PC-3 (cell line): ENCODE results near the gene IFNGR1. TPM values are rescaled to one million over a fixed set of nuclear protein-coding genes. Genes with fewer than 3 reads are reported as not detected.
"Not testable (repeated sequence)": the region's sequence is repeated elsewhere in the genome, so short reads cannot be mapped to it uniquely, and the experiment has no call there.

Experiments
- ATAC-seq: fragments of 200-7000 bp; cut with Tn5 transposase; 2 replicates; pipeline ENCODE4 v1.9.1; 2020; ENCODE audit warnings: mild to moderate bottlenecking, moderate library complexity
- BruUV-seq: library from RNA; stranded (reverse); fragments of 400-500 nt; replicated peaks from 2 replicates; lab custom pipeline; 2021; lab: Mats Ljungman, UMichigan
- CTCF ChIA-PET: fragments of 300-600 bp; sonication (Branson Sonifier 250); formaldehyde crosslinking; loops from one replicate; lab custom pipeline; 2022; ENCODE audit warnings: antibody characterized with exemption; lab: Charles Lee
- POLR2A ChIA-PET: fragments of 300-600 bp; sonication (Branson Sonifier 250); formaldehyde crosslinking; loops from one replicate; lab custom pipeline; 2022; ENCODE audit warnings: antibody characterized with exemption; ENCODE audit not compliant: unreplicated experiment; lab: Charles Lee
- DNase-seq: peaks from one replicate; pipeline ENCODE4 v3.0.0-alpha.2; 2015
- H2AFZ ChIP-seq: fragments of 300-600 bp; sonication (generic); 2 replicates; pipeline ENCODE4 v1.6.0; 2016; ENCODE audit warnings: antibody characterized with exemption, low read length
- H3F3A ChIP-seq: fragments of 300-600 bp; sonication (generic); one replicate; pipeline ENCODE4 v1.6.0; 2017; ENCODE audit warnings: antibody characterized with exemption, low read length, control low read depth, mild to moderate bottlenecking; ENCODE audit not compliant: unreplicated experiment
- H3K27ac ChIP-seq: fragments of 300-600 bp; sonication (generic); 2 replicates; pipeline ENCODE4 v1.5.1; 2016; ENCODE audit warnings: mild to moderate bottlenecking, low read length
- H3K27me3 ChIP-seq: fragments of 300-600 bp; sonication (generic); 2 replicates; pipeline ENCODE4 v1.6.1; 2016; ENCODE audit warnings: low read length, mixed read lengths
- H3K36me3 ChIP-seq: fragments of 300-600 bp; sonication (generic); 2 replicates; pipeline ENCODE4 v1.6.1; 2016; ENCODE audit warnings: low read depth, mixed run types, low read length, mixed read lengths
- H3K4me1 ChIP-seq: fragments of 300-600 bp; sonication (generic); 2 replicates; pipeline ENCODE4 v1.5.1; 2016; ENCODE audit warnings: low read length; ENCODE audit not compliant: insufficient read depth
- H3K4me2 ChIP-seq: fragments of 300-600 bp; sonication (generic); 2 replicates; pipeline ENCODE4 v1.6.0; 2016; ENCODE audit warnings: low read length
- H3K4me3 ChIP-seq: fragments of 300-600 bp; sonication (generic); 2 replicates; pipeline ENCODE4 v1.5.1; 2016; ENCODE audit warnings: mild to moderate bottlenecking, low read length, mixed read lengths
- H3K79me2 ChIP-seq: fragments of 300-600 bp; sonication (generic); 2 replicates; pipeline ENCODE4 v1.6.1; 2017; ENCODE audit warnings: low read length, mixed read lengths
- H3K9ac ChIP-seq: fragments of 300-600 bp; sonication (generic); 2 replicates; pipeline ENCODE4 v1.6.0; 2016; ENCODE audit warnings: mild to moderate bottlenecking, low read length
- H3K9me2 ChIP-seq: fragments of 300-600 bp; sonication (generic); replicated peaks from 2 replicates; pipeline ENCODE4 v1.6.1; 2016; ENCODE audit warnings: mixed run types, low read length, mixed read lengths
- H3K9me3 ChIP-seq: fragments of 300-600 bp; sonication (generic); 2 replicates; pipeline ENCODE4 v1.6.1; 2016; ENCODE audit warnings: low read length, mixed read lengths
- H4K20me1 ChIP-seq: fragments of 300-600 bp; sonication (generic); 2 replicates; pipeline ENCODE4 v1.6.1; 2016; ENCODE audit warnings: low read length, mixed read lengths
- CTCF ChIP-seq: fragments of 300-600 bp; sonication (generic); conservative IDR thresholded peaks from 2 replicates; pipeline ENCODE4 v1.5.1; 2017; ENCODE audit warnings: antibody characterized with exemption, low read depth, mild to moderate bottlenecking, low read length
- EZH2 ChIP-seq: fragments of 300-600 bp; sonication (generic); IDR thresholded peaks from one replicate; pipeline ENCODE4 v1.6.1; 2017; ENCODE audit warnings: antibody characterized with exemption, mild to moderate bottlenecking, low read length; ENCODE audit not compliant: unreplicated experiment
- EZH2phosphoT487 ChIP-seq: fragments of 300-600 bp; sonication (generic); IDR thresholded peaks from 2 replicates; pipeline ENCODE4 v1.6.1; 2018; ENCODE audit warnings: mild to moderate bottlenecking, antibody characterized with exemption, low read length, borderline replicate concordance
- intact Hi-C: fragments of 100-400 bp; cut with micrococcal nuclease; formaldehyde crosslinking; loops from 2 replicates; pipeline ENCODE4 v1.9.0; 2023
- total RNA-seq: library from RNA; depleted of rRNA; stranded (reverse); fragments of >200 nt; gene quantifications from 2 replicates; pipeline ENCODE4 v1.2.3, GENCODE V29; 2014

Gene IFNGR1
- total RNA-seq, 1 experiment from 2014 or later, result 24.6 TPM

GRCh38 chr6:137210903-137211302 lies 8.3 kb downstream of the IFNGR1 start:
- intact Hi-C loops, result no loop called here
- CTCF ChIA-PET, result no interaction called here
- H3K9me3 ChIP-seq, result no peaks in the 10 kb centered on the region
- H3K27ac ChIP-seq, result no peak overlapping the region
- DNase-seq, result no peak
- BruUV-seq, result no TSS peak
- H3K9me2 ChIP-seq, result no peaks in the 10 kb centered on the region
- H3K4me2 ChIP-seq, result no peak overlapping the region
- ATAC-seq, result no peak
- no peak overlapping the region for H2AFZ ChIP-seq
- H3K4me1 ChIP-seq, result no peaks in the 10 kb centered on the region
- H3K79me2 ChIP-seq, result peaks cover 68% of the 10 kb centered on the region
- no peak for TF ChIP-seq EZH2
- TF ChIP-seq CTCF, result no peak
- no peak for TF ChIP-seq EZH2phosphoT487
- H3F3A ChIP-seq, result no peaks in the 10 kb centered on the region
- H3K27me3 ChIP-seq, result no peaks in the 10 kb centered on the region
- POLR2A ChIA-PET, result no interaction called here
- no peak overlapping the region for H3K4me3 ChIP-seq
- H3K36me3 ChIP-seq, result peaks cover 5% of the 10 kb centered on the region
- no peaks in the 10 kb centered on the region for H4K20me1 ChIP-seq
- no peak overlapping the region for H3K9ac ChIP-seq

DNA sequence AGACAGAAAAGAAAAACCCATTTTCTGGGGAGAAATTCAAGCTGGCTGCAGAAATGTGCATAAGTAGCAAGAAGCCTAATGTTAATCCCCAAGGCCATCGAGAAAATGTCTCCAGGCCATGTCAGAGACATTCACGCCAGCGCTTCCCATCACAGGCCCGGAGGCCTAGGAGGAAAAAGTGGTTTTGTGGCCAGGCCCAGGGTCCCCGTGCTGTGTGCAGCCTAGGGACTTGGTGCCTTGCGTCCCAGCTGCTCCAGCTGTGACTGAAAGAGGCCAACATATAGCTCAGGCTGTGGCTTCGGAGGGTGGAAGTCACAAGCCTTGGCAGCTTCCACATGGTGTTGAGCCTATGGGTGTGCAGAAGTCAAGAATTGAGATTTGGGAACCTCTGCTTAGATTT lies 10.9 kb downstream of the IFNGR1 start:
- Histone ChIP-seq H4K20me1 (no peaks in the 10 kb centered on the region), H3K36me3 (peaks cover 21% of the 10 kb centered on the region), H3K9me3 (no peaks in the 10 kb centered on the region), H3K9me2 (no peaks in the 10 kb centered on the region), H3K27ac (no peak overlapping the region), H3F3A (no peaks in the 10 kb centered on the region), H3K4me1 (no peaks in the 10 kb centered on the region), H3K4me3 (no peak overlapping the region), H3K4me2 (no peak overlapping the region), H3K27me3 (no peaks in the 10 kb centered on the region), H3K9ac (no peak overlapping the region), H2AFZ (no peak overlapping the region), H3K79me2 (peaks cover 41% of the 10 kb centered on the region)
- ChIA-PET POLR2A (no interaction called here), CTCF (no interaction called here)
- ATAC-seq, result no peak
- intact Hi-C loops, result no loop called here
- no TSS peak for BruUV-seq
- TF ChIP-seq CTCF (no peak), EZH2 (no peak), EZH2phosphoT487 (no peak)
- DNase-seq, result no peak

- intact Hi-C loops, DNase-seq, H3K4me2 ChIP-seq, H3K4me3 ChIP-seq, H3K27ac ChIP-seq, H3F3A ChIP-seq, ATAC-seq, H3K9ac ChIP-seq, POLR2A ChIA-PET, H3K9me3 ChIP-seq, H4K20me1 ChIP-seq, CTCF ChIA-PET, H3K27me3 ChIP-seq, H3K4me1 ChIP-seq, BruUV-seq, H3K9me2 ChIP-seq, H2AFZ ChIP-seq: not testable (repeated sequence)
- peaks cover 33% of the 10 kb centered on the region for H3K79me2 ChIP-seq
- peaks cover 26% of the 10 kb centered on the region for H3K36me3 ChIP-seq
Observed at GRCh38 chr6:137207457-137207856, 11.7 kb downstream of the IFNGR1 start.
